Lung (tissue), 12 donors: ENCODE results near the gene KRTCAP3. TPM values are rescaled to one million over a fixed set of nuclear protein-coding genes. Genes with fewer than 3 reads are reported as not detected.
A peak's percentile ranks its signal among the peaks of the same experiment; 100 is the strongest.

ENCODE experiments used
- ATAC-seq: fragments of 200-7000 bp; cut with Tn5 transposase; one replicate; pipeline ENCODE4 v1.9.1; 2020; ENCODE audit warnings: moderate number of reproducible peaks; ENCODE audit not compliant: insufficient read depth, low FRiP score
- DNase-seq, 3 donors: peaks; one replicate each; pipeline ENCODE4 v3.0.0-alpha.2; 2013 to 2017
- H3K27ac ChIP-seq, 2 donors: one replicate each; pipeline ENCODE4 v1.5.1; 2013; ENCODE audit warnings: mild to moderate bottlenecking in 2 of 2, moderate library complexity in 2 of 2, control low read depth in 1 of 2, inconsistent platforms in 1 of 2, low read depth in 1 of 2, low read length in 1 of 2
- H3K27me3 ChIP-seq, 3 donors: one replicate each; pipeline ENCODE4 v1.5.1; 2013; ENCODE audit warnings: low read length in 2 of 3; ENCODE audit not compliant: control insufficient read depth in 3 of 3, insufficient read depth in 3 of 3
- H3K36me3 ChIP-seq, 4 donors: one replicate each; pipeline ENCODE4 v1.5.1; 2013; ENCODE audit warnings: low read length in 4 of 4, mild to moderate bottlenecking in 1 of 4, moderate library complexity in 1 of 4; ENCODE audit not compliant: control insufficient read depth in 4 of 4, insufficient read depth in 4 of 4
- H3K4me1 ChIP-seq, 5 donors: one replicate each; pipeline ENCODE4 v1.5.1; 2013; ENCODE audit warnings: low read length in 5 of 5, mild to moderate bottlenecking in 2 of 5, moderate library complexity in 1 of 5; ENCODE audit not compliant: control insufficient read depth in 5 of 5, insufficient read depth in 5 of 5
- H3K4me3 ChIP-seq: one replicate; pipeline ENCODE4 v1.5.1; 2013; ENCODE audit warnings: mild to moderate bottlenecking, control low read depth, moderate library complexity
- H3K9ac ChIP-seq, 2 donors: one replicate each; pipeline ENCODE4 v1.5.1; 2013; ENCODE audit warnings: low read length in 2 of 2, control low read depth in 1 of 2; ENCODE audit not compliant: insufficient read depth in 1 of 2
- H3K9me3 ChIP-seq, 4 donors: one replicate each; pipeline ENCODE4 v1.5.1; 2013; ENCODE audit warnings: low read length in 3 of 4, mild to moderate bottlenecking in 1 of 4, moderate library complexity in 1 of 4; ENCODE audit not compliant: control insufficient read depth in 4 of 4, insufficient read depth in 3 of 4
- CTCF ChIP-seq: IDR thresholded peaks from 2 replicates; pipeline ENCODE4 v1.5.1; 2012; ENCODE audit warnings: mild to moderate bottlenecking; ENCODE audit errors: control extremely low read depth, extremely low read depth
- WGBS, 2 donors: extraction: QIAGEN DNeasy Blood & Tissue Kit; methylation state at CpG; one replicate each; pipeline ENCODE4 v1.1.7; 2013; 5-methylcytosine and 5-hydroxymethylcytosine counted together
- polyA plus RNA-seq, 2 donors: library from polyadenylated mRNA; stranded (reverse); fragments of 200-250 nt; gene quantifications; one replicate each; pipeline ENCODE4 v1.2.1, GENCODE V29; 2013
- total RNA-seq, 2 donors: library from RNA; depleted of rRNA in 1 of 2; stranded (reverse); fragments of >200 nt in 1 of 2; gene quantifications; one replicate each; pipeline ENCODE4 v1.2.1, GENCODE V29; 2014 to 2021
- donor health status: control.
- donor health status: control.
- donor health status: Bipolar disorder and iron deficiency.
- donor health status: healthy.
- donor health status: DM: yes; HTN: yes; CAD: no.

The KRTCAP3 gene
- total and polyA plus RNA-seq, 4 donors: 13.6 to 50.2 (median 37.7) TPM

- ATAC-seq (no peak), DNase-seq (no peak)
- H3K9me3 ChIP-seq: no peaks in the 10 kb centered on the region
- TF ChIP-seq CTCF: no peak
- no peaks in the 10 kb centered on the region for H3K27me3 ChIP-seq
- peaks cover 2 to 21% (median 6%) of the 10 kb centered on the region in 5 donors for H3K4me1 ChIP-seq
- peak overlapping the region; percentile 89 to 91 for H3K9ac ChIP-seq
- H3K4me3 ChIP-seq: peak overlapping the region; percentile 91
- WGBS, 2 donors: 14 to 15% methylated on average over 7 of the region's 7 CpGs
- peak overlapping the region; percentile 99 to 100 for H3K27ac ChIP-seq
- no peaks in the 10 kb centered on the region for H3K36me3 ChIP-seq
Observed at GRCh38 chr2:27427863-27428212, 14.3 kb upstream of the KRTCAP3 start.

GRCh38 chr2:27428213-27428977, 13.8 kb upstream of the KRTCAP3 start, which contains the start of gene NRBP1:
Gene NRBP1 (plus strand): TSS chr2:27428631. CDS start chr2:27433274, 4,643 bp downstream.
- Histone ChIP-seq H3K4me3 (peak within 1 kb of the TSS; percentile 91), H3K4me1 (peaks cover 2 to 21% (median 6%) of the 10 kb centered on the region in 5 donors), H3K9ac (peak within 1 kb of the TSS; percentile 89 to 91), H3K9me3 (no peaks in the 10 kb centered on the region), H3K36me3 (peaks cover under 1 to 5% (median 3%) of the 10 kb centered on the region in 4 donors), H3K27ac (peak within 1 kb of the TSS; percentile 99 to 100), H3K27me3 (no peaks in the 10 kb centered on the region)
- ATAC-seq (peak; percentile 95), DNase-seq (peak; percentile 94 to 96 (median 95))
- TF ChIP-seq CTCF: no peak
- 0 to 1% methylated on average over 47 to 75 of the region's 75 CpGs for WGBS, 2 donors

GRCh38 chr2:27428978-27429541, 13.1 kb upstream of the KRTCAP3 start:
- Histone ChIP-seq H3K4me1 (peaks cover 2 to 21% (median 6%) of the 10 kb centered on the region in 5 donors), H3K27me3 (no peaks in the 10 kb centered on the region), H3K9me3 (no peaks in the 10 kb centered on the region), H3K4me3 (peak overlapping the region; percentile 91), H3K27ac (peak overlapping the region; percentile 99 to 100), H3K36me3 (peaks cover 7 to 12% (median 7%) of the 10 kb centered on the region in 4 donors), H3K9ac (peak overlapping the region; percentile 85 to 91)
- no peak for TF ChIP-seq CTCF
- 0 to 1% methylated on average over 29 to 51 of the region's 51 CpGs for WGBS, 2 donors
- DNase-seq (peak; percentile 83 to 91 (median 88)), ATAC-seq (peak; percentile 94)
